Measurements from ENCODE around the gene MKS1. TPM values are rescaled to one million over a fixed set of nuclear protein-coding genes. Genes with fewer than 3 reads are reported as not detected.

Gene MKS1
- total and polyA plus RNA-seq, 10 of the 15 experiments (the other 5 are each of a cell fraction or from before 2014, with no cell fraction given) = 5.7 to 21.4 (median 13.9) TPM

DNA sequence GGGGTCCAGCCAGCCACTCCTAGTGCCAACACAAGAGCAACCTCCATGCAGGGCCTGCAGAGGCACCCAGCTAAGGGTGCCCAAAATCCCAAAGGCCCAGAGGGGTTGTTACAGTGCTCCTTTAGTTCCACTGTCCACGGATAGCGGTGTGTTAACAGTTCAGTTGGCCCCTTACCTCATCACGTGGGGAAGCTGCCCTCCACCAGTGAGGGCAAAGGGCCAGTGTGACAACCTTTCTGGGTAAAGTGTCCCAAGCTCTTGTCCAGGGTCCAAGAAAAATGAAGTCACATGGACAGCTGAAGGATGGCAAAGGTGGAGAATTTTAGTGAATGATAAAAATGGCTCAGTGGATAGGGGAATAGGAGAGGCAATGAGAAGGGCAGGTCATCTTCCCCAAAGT lies 8.7 kb upstream of the MKS1 start:
- H3K4me1 ChIP-seq (ENCODE audit: control insufficient read depth, insufficient read depth, low read length) = peaks cover 12% of the 10 kb centered on the region
- H3K27ac ChIP-seq (ENCODE audit: control insufficient read depth, insufficient read depth) = no peak overlapping the region
- WGBS (ENCODE audit: insufficient coverage, insufficient replicate concordance, low lambda C conversion rate, missing lambda C conversion rate) = 46% methylated on average over 3 of the region's 3 CpGs
- H2AFZ ChIP-seq (ENCODE audit: control insufficient read depth, low read depth, low read length) = no peak overlapping the region
- intact Hi-C loops (cut with micrococcal nuclease; ENCODE audit: unreplicated experiment) = no loop called here
- DNase-seq (ENCODE audit: low read depth, low spot score) = no peak
- no peaks in the 10 kb centered on the region; the same call in 2 of the 3 replicates for H3K9me3 ChIP-seq (replicated peaks; ENCODE audit: control insufficient read depth, insufficient read depth, low read length)
- no peak overlapping the region for H3K9ac ChIP-seq (ENCODE audit: control insufficient read depth, insufficient read depth, low read length)
- SMC1A ChIA-PET (ENCODE audit: uncharacterized antibody, unreplicated experiment) = interaction anchor here (1.4 to 4.2 kb wide), 2 partner anchors 8 to 206 kb away, joined by 3 to 26 read pairs; partner anchors contain the start of gene MKS1
- no TSS peak for BruUV-seq (replicated peaks)
- RAD21 ChIA-PET (ENCODE audit: unreplicated experiment) = interaction anchor here (1.0 to 1.3 kb wide), 2 partner anchors 9 to 27 kb away, joined by 3 to 4 read pairs; no protein-coding TSS in a partner anchor
- no peaks in the 10 kb centered on the region for H3K79me2 ChIP-seq (ENCODE audit: control insufficient read depth, insufficient read depth, low read length)
- CTCF ChIA-PET = interaction anchor here (2.0 to 7.0 kb wide), 3 partner anchors 9 to 21 kb away, joined by 12 to 78 read pairs (median 65); partner anchors contain the start of genes LPO and MKS1
- no peaks in the 10 kb centered on the region for H4K20me1 ChIP-seq (ENCODE audit: control insufficient read depth, insufficient read depth)
- no peak overlapping the region for H3K4me2 ChIP-seq (ENCODE audit: control insufficient read depth, insufficient read depth)
- no peak overlapping the region for H3K4me3 ChIP-seq
- TF ChIP-seq SUPT20H (IDR thresholded peaks at IDR 0.05; ENCODE audit: borderline replicate concordance, control insufficient read depth, low read depth, low read length) (no peak), TARDBP (IDR thresholded peaks at IDR 0.05; ENCODE audit: borderline replicate concordance) (no peak), SIN3A (IDR thresholded peaks at IDR 0.05; ENCODE audit: low read depth, low read length) (no peak), MTA2 (IDR thresholded peaks at IDR 0.05; ENCODE audit: low read depth) (no peak)
- TF ChIP-seq, protein P1, sequence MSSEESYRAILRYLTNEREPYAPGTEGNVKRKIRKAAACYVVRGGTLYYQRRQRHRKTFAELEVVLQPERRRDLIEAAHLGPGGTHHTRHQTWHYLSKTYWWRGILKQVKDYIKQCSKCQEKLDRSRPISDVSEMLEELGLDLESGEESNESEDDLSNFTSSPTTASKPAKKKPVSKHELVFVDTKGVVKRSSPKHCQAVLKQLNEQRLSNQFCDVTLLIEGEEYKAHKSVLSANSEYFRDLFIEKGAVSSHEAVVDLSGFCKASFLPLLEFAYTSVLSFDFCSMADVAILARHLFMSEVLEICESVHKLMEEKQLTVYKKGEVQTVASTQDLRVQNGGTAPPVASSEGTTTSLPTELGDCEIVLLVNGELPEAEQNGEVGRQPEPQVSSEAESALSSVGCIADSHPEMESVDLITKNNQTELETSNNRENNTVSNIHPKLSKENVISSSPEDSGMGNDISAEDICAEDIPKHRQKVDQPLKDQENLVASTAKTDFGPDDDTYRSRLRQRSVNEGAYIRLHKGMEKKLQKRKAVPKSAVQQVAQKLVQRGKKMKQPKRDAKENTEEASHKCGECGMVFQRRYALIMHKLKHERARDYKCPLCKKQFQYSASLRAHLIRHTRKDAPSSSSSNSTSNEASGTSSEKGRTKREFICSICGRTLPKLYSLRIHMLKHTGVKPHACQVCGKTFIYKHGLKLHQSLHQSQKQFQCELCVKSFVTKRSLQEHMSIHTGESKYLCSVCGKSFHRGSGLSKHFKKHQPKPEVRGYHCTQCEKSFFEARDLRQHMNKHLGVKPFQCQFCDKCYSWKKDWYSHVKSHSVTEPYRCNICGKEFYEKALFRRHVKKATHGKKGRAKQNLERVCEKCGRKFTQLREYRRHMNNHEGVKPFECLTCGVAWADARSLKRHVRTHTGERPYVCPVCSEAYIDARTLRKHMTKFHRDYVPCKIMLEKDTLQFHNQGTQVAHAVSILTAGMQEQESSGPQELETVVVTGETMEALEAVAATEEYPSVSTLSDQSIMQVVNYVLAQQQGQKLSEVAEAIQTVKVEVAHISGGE (CRISPR knock-in tag; IDR thresholded peaks at IDR 0.05) = no peak
- TF ChIP-seq, protein P2, sequence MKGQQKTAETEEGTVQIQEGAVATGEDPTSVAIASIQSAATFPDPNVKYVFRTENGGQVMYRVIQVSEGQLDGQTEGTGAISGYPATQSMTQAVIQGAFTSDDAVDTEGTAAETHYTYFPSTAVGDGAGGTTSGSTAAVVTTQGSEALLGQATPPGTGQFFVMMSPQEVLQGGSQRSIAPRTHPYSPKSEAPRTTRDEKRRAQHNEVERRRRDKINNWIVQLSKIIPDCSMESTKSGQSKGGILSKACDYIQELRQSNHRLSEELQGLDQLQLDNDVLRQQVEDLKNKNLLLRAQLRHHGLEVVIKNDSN (IDR thresholded peaks at IDR 0.05; ENCODE audit: borderline replicate concordance, extremely low read length, insufficient read depth, low read depth, low read length) = no peak
- TF ChIP-seq, protein P3, sequence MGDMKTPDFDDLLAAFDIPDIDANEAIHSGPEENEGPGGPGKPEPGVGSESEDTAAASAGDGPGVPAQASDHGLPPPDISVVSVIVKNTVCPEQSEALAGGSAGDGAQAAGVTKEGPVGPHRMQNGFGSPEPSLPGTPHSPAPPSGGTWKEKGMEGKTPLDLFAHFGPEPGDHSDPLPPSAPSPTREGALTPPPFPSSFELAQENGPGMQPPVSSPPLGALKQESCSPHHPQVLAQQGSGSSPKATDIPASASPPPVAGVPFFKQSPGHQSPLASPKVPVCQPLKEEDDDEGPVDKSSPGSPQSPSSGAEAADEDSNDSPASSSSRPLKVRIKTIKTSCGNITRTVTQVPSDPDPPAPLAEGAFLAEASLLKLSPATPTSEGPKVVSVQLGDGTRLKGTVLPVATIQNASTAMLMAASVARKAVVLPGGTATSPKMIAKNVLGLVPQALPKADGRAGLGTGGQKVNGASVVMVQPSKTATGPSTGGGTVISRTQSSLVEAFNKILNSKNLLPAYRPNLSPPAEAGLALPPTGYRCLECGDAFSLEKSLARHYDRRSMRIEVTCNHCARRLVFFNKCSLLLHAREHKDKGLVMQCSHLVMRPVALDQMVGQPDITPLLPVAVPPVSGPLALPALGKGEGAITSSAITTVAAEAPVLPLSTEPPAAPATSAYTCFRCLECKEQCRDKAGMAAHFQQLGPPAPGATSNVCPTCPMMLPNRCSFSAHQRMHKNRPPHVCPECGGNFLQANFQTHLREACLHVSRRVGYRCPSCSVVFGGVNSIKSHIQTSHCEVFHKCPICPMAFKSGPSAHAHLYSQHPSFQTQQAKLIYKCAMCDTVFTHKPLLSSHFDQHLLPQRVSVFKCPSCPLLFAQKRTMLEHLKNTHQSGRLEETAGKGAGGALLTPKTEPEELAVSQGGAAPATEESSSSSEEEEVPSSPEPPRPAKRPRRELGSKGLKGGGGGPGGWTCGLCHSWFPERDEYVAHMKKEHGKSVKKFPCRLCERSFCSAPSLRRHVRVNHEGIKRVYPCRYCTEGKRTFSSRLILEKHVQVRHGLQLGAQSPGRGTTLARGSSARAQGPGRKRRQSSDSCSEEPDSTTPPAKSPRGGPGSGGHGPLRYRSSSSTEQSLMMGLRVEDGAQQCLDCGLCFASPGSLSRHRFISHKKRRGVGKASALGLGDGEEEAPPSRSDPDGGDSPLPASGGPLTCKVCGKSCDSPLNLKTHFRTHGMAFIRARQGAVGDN (IDR thresholded peaks at IDR 0.05) = no peak
- no peaks in the 10 kb centered on the region for H3K27me3 ChIP-seq (replicated peaks in 1 of 2; ENCODE audit: control insufficient read depth in 2 of 2, insufficient read depth in 2 of 2, low read length in 1 of 2)
- POLR2A ChIA-PET = interaction anchor here (4.0 kb wide), 1 partner anchor 8 kb away, joined by 25 read pairs; the partner anchor contains the start of gene MKS1
- FAIRE-seq = no peak
- ATAC-seq = no peak
- in situ Hi-C loops (cut with MboI) = no loop called here
- no peaks in the 10 kb centered on the region for H3K36me3 ChIP-seq (ENCODE audit: control insufficient read depth in 2 of 2, insufficient read depth in 2 of 2, low read length in 1 of 2)

All from GM12878 (cell line).